Rectal smooth muscle tissue (tissue), 1 donor: ENCODE measurements around the gene KLHL8.

Experiments
- H3K27ac ChIP-seq: one replicate; pipeline ENCODE4 v1.7.0; 2013; ENCODE audit warnings: low read depth, low read length, inconsistent platforms
- H3K27me3 ChIP-seq: one replicate; pipeline ENCODE4 v1.7.0; 2013; ENCODE audit warnings: low read length; ENCODE audit not compliant: control insufficient read depth, insufficient read depth
- H3K36me3 ChIP-seq: one replicate; pipeline ENCODE4 v1.7.0; 2013; ENCODE audit warnings: low read length; ENCODE audit not compliant: control insufficient read depth, insufficient read depth
- H3K4me1 ChIP-seq: one replicate; pipeline ENCODE4 v1.7.0; 2013; ENCODE audit warnings: low read length; ENCODE audit not compliant: control insufficient read depth, insufficient read depth
- H3K4me3 ChIP-seq: one replicate; pipeline ENCODE4 v1.7.0; 2013; ENCODE audit warnings: low read length
- H3K9ac ChIP-seq: one replicate; pipeline ENCODE4 v1.7.0; 2013; ENCODE audit warnings: low read length

Gene KLHL8

DNA sequence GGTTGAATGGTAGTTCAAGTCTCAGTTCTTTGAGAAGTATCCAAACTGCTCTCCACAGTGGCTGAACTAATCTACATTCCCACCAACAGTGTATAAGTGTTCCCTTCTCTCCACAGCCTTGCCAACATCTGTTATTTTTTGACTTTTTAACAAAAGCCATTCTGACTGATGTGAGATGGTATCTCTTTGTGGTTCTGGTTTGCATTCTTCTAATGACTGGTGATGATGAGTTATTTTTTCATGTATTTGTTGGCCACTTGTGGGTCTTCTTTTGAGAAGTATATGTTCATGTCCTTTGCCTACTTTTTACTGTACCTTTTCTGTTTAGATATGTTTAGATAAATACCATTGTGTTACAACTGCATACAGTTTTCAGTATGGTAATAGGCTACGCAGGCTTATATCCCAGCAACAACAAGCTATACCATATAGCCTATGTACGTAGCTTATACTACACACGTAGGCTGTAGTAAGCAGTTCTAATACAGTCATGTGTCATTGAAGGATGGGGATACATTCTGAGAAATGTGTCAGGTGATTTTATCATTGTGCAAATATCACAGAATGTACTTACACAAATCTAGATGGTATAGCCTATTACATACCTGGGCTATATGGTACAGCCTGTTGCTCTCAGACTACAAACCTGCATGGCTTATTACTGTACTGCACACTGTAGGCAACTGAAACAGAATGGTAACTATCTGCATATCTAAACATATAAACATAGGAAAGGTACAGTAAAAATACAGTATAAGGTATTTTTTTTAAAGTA is 28.1 kb downstream of the KLHL8 start:
- Histone ChIP-seq H3K4me1 (no peaks in the 10 kb centered on the region), H3K9ac (no peak overlapping the region), H3K36me3 (no peaks in the 10 kb centered on the region), H3K27me3 (no peaks in the 10 kb centered on the region), H3K4me3 (no peak overlapping the region), H3K27ac (no peak overlapping the region)

DNA sequence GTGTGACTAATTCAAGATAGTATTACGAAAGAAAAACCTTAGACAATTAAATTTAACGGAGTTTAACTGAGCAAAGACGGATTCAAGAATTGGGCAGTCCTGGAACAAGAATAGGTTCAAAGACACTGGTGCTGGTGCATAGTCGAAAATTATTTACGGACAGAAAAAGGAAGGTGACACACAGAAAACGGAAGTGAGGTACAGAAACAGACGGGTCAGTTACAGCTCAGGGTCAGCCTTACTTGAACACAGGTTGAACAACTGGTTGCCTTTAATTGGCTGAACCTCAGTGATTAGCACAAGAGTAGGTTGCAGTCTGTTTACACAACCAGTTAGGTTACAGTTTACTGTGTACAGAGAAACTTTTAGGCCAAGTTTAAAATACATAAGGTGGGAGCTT is 31.5 kb downstream of the KLHL8 start:
- no peaks in the 10 kb centered on the region for H3K36me3 ChIP-seq
- no peaks in the 10 kb centered on the region for H3K27me3 ChIP-seq
- H3K4me1 ChIP-seq: no peaks in the 10 kb centered on the region
- H3K9ac ChIP-seq: no peak overlapping the region
- H3K4me3 ChIP-seq: no peak overlapping the region
- H3K27ac ChIP-seq: no peak overlapping the region

DNA sequence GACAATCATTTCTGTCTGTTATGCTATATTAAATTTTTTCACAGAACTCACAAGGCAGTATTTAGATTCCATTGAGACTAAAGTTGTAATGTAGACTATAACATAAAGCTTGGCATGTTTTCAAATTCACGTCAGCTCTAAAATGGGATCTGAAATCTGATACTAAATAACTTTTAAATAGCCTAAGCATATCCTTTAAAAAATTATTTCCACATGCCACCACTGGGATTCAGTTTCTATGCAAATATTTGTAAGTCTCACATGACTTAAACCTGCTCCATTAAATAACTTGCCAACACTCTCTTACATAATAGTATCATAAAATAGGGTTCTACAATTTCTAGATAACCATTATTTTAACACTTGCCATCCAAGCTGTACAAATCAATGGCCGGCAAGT is 32.4 kb downstream of the KLHL8 start:
- H3K4me3 ChIP-seq: no peak overlapping the region
- H3K36me3 ChIP-seq: no peaks in the 10 kb centered on the region
- H3K27me3 ChIP-seq: no peaks in the 10 kb centered on the region
- no peak overlapping the region for H3K27ac ChIP-seq
- H3K9ac ChIP-seq: no peak overlapping the region
- H3K4me1 ChIP-seq: no peaks in the 10 kb centered on the region

DNA sequence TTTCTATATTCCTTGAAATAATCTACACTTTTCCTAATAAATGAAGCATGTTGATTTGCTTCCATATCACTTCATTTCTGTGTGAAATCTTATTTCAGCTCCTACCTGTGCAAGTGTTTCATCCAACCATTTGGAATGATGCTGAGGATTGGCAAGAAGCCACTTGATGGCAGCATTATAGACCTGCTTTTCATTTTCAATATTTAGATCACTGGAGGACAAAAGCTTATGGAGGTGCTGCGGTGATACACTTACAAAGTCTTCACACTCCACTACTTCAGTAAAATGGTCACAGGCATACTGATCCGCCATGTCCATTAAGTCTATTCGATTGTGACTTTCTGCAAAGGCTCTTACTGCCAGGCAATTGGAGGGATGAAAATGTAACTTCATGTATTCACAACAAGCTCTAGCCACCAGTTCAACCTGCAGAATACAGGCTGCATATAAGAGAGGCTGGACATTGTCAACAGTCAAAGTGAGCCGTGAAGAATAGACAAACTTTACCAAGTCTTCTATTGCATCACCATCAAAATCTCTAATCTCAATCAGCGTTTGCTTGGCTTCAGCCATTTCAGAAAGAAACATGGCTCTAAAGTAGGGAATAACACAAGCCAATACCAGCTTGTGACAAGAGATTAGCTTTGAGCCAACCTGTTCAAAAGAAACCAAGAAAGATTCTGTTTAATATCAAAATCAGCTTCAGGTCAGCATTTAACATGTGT is 35.1 kb downstream of the KLHL8 start:
- H3K27me3 ChIP-seq: no peaks in the 10 kb centered on the region
- H3K4me3 ChIP-seq: no peak overlapping the region
- H3K36me3 ChIP-seq: no peaks in the 10 kb centered on the region
- H3K27ac ChIP-seq: no peak overlapping the region
- H3K9ac ChIP-seq: no peak overlapping the region
- H3K4me1 ChIP-seq: no peaks in the 10 kb centered on the region

DNA sequence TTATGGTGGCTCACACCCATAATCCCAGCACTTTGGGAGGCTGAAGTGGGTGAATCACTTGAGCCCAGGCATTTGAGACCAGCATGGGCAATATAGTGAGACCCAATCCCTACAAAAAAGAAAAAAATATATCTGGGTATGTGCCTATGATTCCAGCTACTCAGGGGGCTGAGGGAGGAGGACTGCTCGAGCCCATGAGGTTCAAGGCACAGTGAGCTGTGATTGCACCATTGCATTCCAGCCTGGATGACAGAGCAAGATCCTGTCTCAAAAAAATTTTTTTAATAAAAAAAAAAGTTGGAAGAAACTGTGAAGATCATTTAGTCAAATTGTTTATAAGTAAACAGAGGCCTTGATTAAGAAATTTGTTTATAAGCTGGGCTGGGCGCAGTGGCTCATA is 39.7 kb downstream of the KLHL8 start:
- H3K27ac ChIP-seq: no peak overlapping the region
- no peaks in the 10 kb centered on the region for H3K27me3 ChIP-seq
- H3K4me1 ChIP-seq: no peaks in the 10 kb centered on the region
- no peaks in the 10 kb centered on the region for H3K36me3 ChIP-seq
- H3K4me3 ChIP-seq: no peak overlapping the region
- H3K9ac ChIP-seq: no peak overlapping the region

DNA sequence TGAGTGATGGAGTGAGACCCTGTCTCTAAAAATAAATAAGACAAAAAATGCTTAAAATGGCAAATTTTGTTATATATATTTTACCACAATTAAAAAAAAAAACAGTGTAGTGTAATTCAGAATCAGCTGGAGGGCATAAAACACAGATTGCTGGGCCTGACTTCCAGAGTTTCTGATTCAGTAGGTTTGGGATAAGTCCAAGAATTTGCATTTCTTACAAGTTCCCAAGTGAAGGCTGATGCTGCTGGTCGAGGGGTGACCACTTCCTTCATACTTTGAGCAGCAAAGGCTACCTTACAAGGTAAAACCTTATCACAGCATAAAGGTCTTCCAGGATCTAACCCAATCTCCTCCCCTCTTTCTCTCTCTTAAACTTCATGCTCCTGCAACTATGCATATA is 40.7 kb downstream of the KLHL8 start:
- Histone ChIP-seq H3K9ac (no peak overlapping the region), H3K27ac (no peak overlapping the region), H3K36me3 (no peaks in the 10 kb centered on the region), H3K4me3 (no peak overlapping the region), H3K27me3 (no peaks in the 10 kb centered on the region), H3K4me1 (no peaks in the 10 kb centered on the region)

DNA sequence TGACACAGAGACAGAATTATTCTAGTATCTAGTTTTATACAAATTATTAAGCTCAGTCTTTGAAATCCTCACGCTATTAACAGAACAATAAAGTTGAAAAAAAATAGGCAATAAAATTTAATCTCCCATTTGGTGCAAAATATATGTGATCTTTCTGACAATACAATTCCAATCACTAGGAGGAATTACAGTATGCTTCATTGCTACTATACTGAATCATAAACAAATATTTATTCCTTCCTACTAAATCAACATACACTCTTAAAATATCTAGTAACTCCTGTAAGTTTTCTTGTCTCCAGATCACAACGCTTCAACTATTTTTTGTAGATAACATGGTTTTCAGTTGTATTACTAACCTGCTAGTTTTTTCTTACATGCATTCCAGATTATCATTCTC is 45.7 kb downstream of the KLHL8 start:
- Histone ChIP-seq H3K4me1 (no peaks in the 10 kb centered on the region), H3K27ac (no peak overlapping the region), H3K4me3 (no peak overlapping the region), H3K9ac (no peak overlapping the region), H3K27me3 (no peaks in the 10 kb centered on the region), H3K36me3 (no peaks in the 10 kb centered on the region)

DNA sequence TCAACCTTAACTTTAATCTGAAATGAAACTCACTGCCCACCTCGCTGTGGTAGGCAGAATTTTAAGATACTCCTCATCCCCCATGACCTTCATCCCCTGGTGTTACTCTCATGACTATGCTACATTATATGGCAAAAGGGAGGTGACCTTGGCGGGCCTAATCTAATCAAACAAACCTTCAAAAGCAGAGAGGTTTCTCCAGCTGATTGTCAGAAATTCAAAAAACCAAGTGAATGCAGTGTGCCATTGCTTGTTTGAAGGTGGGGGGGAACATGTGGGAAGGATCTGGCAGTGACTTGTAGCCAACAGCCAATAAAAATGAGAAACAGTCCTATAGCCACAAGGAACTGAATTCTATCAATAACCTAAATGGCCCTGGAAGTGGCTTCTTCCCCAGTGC is 48.5 kb downstream of the KLHL8 start:
- Histone ChIP-seq H3K27ac (no peak overlapping the region), H3K9ac (no peak overlapping the region), H3K4me1 (no peaks in the 10 kb centered on the region), H3K27me3 (no peaks in the 10 kb centered on the region), H3K4me3 (no peak overlapping the region), H3K36me3 (no peaks in the 10 kb centered on the region)

DNA sequence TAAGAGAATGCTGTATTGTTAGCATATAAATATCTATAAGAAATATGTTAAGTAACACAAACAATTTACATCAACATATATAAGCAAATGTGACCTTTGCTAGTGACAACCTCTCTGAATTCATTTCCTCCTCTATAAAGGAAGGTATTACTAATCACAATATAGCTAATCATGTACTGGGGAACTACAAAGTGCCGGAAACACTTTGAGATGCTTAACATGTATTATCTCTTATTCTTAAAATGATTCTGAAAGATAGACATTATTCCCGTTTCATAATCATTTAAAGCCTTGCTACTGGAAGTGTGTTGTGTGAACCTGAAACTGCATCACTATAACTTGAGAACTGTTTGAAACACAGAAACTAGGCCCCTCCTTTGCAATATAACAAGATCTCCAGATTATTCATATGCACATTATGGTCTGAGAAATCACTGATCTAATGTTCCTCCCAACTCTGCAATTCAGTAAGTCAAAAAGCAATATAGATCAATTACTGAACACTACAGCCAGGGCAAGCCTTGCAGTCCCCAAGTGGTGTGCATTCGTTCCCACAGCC is 54.0 kb downstream of the KLHL8 start:
- Histone ChIP-seq H3K4me1 (no peaks in the 10 kb centered on the region), H3K27me3 (no peaks in the 10 kb centered on the region), H3K9ac (no peak overlapping the region), H3K27ac (no peak overlapping the region), H3K36me3 (peaks cover 3% of the 10 kb centered on the region), H3K4me3 (no peak overlapping the region)

DNA sequence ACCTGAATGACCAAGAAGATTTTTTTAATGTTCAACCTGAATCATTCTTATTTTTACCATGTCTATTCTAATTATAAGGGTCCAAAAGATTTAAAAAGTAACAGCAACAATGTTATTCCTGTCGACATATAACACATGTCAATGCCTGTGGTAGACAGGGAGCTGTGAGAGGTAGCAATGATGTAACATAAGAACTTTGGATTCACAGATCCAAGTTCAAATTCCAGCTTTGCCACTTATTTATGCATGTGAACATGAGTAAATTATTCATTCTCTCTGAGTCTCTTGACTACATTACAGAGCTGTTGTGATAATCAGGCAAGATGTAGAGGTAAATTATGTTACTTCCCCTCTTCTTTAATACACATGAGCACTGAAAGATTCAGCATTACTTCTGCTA is 54.5 kb downstream of the KLHL8 start:
- Histone ChIP-seq H3K27me3 (no peaks in the 10 kb centered on the region), H3K27ac (no peak overlapping the region), H3K36me3 (peaks cover 3% of the 10 kb centered on the region)

DNA sequence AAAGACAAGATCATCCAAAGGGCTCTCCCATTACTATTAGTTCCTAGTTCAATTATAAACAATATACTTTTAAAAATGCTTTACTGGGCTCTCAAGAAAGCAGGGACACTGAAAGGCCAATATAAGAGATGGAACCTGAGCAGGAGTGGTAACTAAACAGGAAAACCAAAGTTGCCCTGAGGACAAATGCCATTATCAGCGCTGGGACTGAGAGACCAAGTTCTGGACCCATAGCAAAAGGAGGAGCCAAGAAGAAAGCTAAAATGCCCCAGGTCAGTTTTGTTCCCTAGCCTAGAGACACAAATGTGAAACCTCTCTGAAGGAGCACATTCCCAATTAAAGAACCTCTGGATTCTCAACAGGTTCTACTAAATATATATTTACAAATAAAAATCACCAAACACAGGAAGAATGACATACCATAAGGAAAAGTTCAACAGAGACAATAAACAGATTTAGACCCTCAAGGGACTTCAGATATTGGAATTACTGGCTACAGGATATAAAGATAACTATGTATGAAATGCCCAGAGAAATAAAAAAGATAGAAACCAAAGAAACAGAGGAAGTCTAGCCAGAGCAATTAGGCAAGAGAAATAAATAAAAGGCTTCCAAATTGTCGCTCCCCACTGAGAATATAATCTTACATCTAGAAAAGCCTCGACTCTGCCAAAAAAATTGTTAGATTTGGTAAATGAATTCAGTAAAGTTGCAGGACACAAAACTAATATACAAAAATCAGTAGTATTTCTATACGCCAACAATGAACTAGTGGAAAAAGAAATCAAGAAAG is 67.1 kb downstream of the KLHL8 start:
- Histone ChIP-seq H3K27ac (no peak overlapping the region), H3K9ac (no peak overlapping the region), H3K36me3 (no peaks in the 10 kb centered on the region)

More for the DNA sequence above, 54.5 kb downstream of the KLHL8 start:
- Histone ChIP-seq H3K4me3 (no peak overlapping the region), H3K4me1 (no peaks in the 10 kb centered on the region), H3K9ac (no peak overlapping the region)

DNA sequence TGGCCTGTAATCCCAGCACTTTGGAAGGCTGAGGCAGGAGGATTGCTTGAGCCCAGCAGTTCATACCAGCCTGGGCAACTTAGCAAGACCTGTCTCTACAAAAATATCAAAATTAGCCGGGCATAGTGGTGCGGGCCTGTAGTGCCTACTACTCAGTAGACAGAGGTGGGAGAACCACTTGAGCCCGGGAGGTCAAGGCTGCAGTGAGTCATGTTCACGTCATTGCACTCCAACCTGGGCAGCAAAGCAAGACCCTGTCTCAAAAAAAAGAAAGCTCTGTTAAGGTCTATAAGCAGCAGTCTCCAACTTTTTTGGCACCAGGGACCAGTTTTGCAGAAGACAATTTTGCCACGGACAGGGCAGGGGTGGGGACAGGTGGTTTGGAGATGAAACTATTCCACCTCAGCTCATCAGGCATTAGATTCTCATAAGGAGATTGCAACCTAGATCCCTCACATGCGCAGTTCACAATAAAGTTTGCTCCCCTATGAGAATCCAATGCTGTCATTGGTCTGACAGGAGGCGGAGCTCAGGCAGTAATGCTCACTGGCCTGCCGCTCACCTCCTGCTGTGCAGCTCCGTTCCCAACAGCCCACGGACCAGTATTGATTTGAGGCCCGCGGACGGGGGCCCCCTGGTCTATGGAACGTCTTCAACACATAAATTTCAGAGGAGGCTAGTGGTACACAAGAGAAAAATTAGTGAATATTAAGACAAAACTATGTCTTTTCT is 67.9 kb downstream of the KLHL8 start:
- Histone ChIP-seq H3K36me3 (no peaks in the 10 kb centered on the region), H3K27ac (peak overlapping the region; percentile 24), H3K9ac (no peak overlapping the region), H3K4me1 (peaks cover 19% of the 10 kb centered on the region), H3K27me3 (no peaks in the 10 kb centered on the region), H3K4me3 (no peak overlapping the region)

More for the DNA sequence above, 67.1 kb downstream of the KLHL8 start:
- no peak overlapping the region for H3K4me3 ChIP-seq
- H3K27me3 ChIP-seq: no peaks in the 10 kb centered on the region
- peaks cover 19% of the 10 kb centered on the region for H3K4me1 ChIP-seq
